Small intestine (tissue), 7 donors: ENCODE results near the gene ARHGAP18. TPM values are rescaled to one million over a fixed set of nuclear protein-coding genes. Genes with fewer than 3 reads are reported as not detected.

Experiments used
- DNase-seq, 2 donors: peaks; one replicate each; pipeline versions ENCODE4 v3.0.0 to v3.0.0-alpha.2; 2013
- FAIRE-seq: peaks from 2 replicates; lab custom pipeline; 2012; peaks lifted over from hg19 to GRCh38; lab: Jason Lieb, UNC
- H3K27ac ChIP-seq, 3 donors: one replicate each; pipeline ENCODE4 v1.5.1; 2013; ENCODE audit warnings: low read length in 2 of 3, mild to moderate bottlenecking in 2 of 3, control low read depth in 1 of 3, inconsistent platforms in 1 of 3, low read depth in 1 of 3, moderate library complexity in 1 of 3
- H3K27me3 ChIP-seq, 3 donors: one replicate each; pipeline ENCODE4 v1.6.1; 2013; ENCODE audit warnings: low read length in 3 of 3, inconsistent platforms in 1 of 3; ENCODE audit not compliant: control insufficient read depth in 3 of 3, insufficient read depth in 3 of 3
- H3K36me3 ChIP-seq, 3 donors: one replicate each; pipeline ENCODE4 v1.6.1; 2013; ENCODE audit warnings: low read length in 3 of 3, inconsistent platforms in 1 of 3, low read depth in 1 of 3, mild to moderate bottlenecking in 1 of 3, moderate library complexity in 1 of 3; ENCODE audit not compliant: control insufficient read depth in 3 of 3, insufficient read depth in 2 of 3
- H3K4me1 ChIP-seq, 3 donors: one replicate each; pipeline ENCODE4 v1.6.1; 2013; ENCODE audit warnings: low read length in 2 of 3, inconsistent platforms in 1 of 3, low read depth in 1 of 3, mild to moderate bottlenecking in 1 of 3, moderate library complexity in 1 of 3; ENCODE audit not compliant: control insufficient read depth in 3 of 3, insufficient read depth in 2 of 3
- H3K4me3 ChIP-seq, 3 donors: one replicate each; pipeline ENCODE4 v1.5.1; 2013; ENCODE audit warnings: low read length in 3 of 3, control low read depth in 1 of 3, inconsistent platforms in 1 of 3, low read depth in 1 of 3, mild to moderate bottlenecking in 1 of 3, moderate library complexity in 1 of 3
- H3K9me3 ChIP-seq, 2 donors: one replicate each; pipeline ENCODE4 v1.6.1; 2013; ENCODE audit warnings: low read depth in 1 of 2, low read length in 1 of 2; ENCODE audit not compliant: control insufficient read depth in 2 of 2, insufficient read depth in 1 of 2
- WGBS, 3 donors: extraction: QIAGEN DNeasy Blood & Tissue Kit; methylation state at CpG; one replicate each; pipeline ENCODE4 v1.1.7; 2013; 5-methylcytosine and 5-hydroxymethylcytosine counted together
- polyA plus RNA-seq, 4 donors: library from polyadenylated mRNA; stranded (reverse) in 3 of 4; unstranded in 1 of 4; fragments of 200-250 nt in 3 of 4; fragments of 120-200 nt in 1 of 4; gene quantifications; one replicate each; pipeline versions ENCODE4 v1.2.1 to v1.2.3, GENCODE V29; 2013
- donor health status: healthy with polysubstance abuse.
- donor health status: control.
- donor health status: control.
- donor health status: Bipolar disorder and iron deficiency.
- donor health status: healthy.

The ARHGAP18 gene
- polyA plus RNA-seq, 4 donors: 15.1 to 46.7 (median 29.3) TPM

DNA sequence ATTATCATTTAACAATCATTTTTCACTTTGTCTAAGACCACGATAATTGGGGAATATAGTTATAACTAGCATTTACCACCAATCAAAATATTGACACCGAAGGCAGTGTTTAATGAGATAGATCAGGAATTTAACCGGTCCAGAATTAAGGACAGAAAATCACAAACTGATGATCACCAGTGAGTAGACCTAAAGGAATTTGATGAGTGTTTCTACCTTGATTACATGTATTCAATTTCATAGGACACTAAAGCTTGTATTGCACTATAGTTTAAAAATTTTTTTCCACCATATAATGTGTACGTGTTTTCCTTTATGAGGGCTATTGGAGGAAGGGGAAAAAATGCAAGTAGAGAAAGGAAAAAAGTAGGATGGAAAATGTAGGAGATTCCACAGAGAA, 22.6 kb upstream of the ARHGAP18 start:
- H3K9me3 ChIP-seq: no peaks in the 10 kb centered on the region
- 92 to 97% (median 95%) methylated on average over 4 of the region's 4 CpGs for WGBS, 3 donors
- no peak for DNase-seq
- no peak for FAIRE-seq
- no peak overlapping the region for H3K27ac ChIP-seq
- no peaks in the 10 kb centered on the region for H3K4me1 ChIP-seq
- H3K27me3 ChIP-seq: no peaks in the 10 kb centered on the region
- H3K36me3 ChIP-seq: no peaks in the 10 kb centered on the region
- H3K4me3 ChIP-seq: no peak overlapping the region

GRCh38 chr6:129732034-129732433, 22.1 kb upstream of the ARHGAP18 start:
- WGBS, 3 donors: 55 to 65% (median 61%) methylated on average over 2 of the region's 2 CpGs
- DNase-seq (no peak), FAIRE-seq (no peak)
- Histone ChIP-seq H3K9me3 (no peaks in the 10 kb centered on the region), H3K4me3 (no peak overlapping the region), H3K4me1 (no peaks in the 10 kb centered on the region), H3K27ac (no peak overlapping the region), H3K27me3 (no peaks in the 10 kb centered on the region), H3K36me3 (no peaks in the 10 kb centered on the region)

DNA sequence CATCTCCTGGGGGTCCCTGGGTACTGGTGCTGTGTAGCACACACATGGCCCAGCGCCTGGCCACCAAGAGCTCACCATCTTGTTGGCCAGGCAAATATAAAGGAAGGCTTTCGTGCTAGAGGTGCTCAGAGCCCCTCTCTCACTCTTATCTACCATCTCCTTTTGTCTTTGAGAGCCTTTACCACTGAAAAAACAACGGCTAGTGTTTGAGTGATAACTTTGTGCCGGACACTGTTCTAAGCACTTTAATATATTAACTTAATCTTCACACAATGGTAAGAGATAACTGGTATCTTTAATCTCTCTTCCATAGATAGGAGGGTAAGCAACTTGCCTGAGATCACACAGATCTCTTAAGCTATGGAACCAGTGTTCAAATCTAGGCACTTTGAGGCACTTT, 21.5 kb upstream of the ARHGAP18 start:
- H3K4me1 ChIP-seq: no peaks in the 10 kb centered on the region
- FAIRE-seq (no peak), DNase-seq (no peak)
- 68 to 86% (median 77%) methylated on average over 4 of the region's 4 CpGs for WGBS, 3 donors
- H3K27me3 ChIP-seq: no peaks in the 10 kb centered on the region
- no peaks in the 10 kb centered on the region for H3K36me3 ChIP-seq
- H3K9me3 ChIP-seq: no peaks in the 10 kb centered on the region
- no peak overlapping the region for H3K27ac ChIP-seq
- H3K4me3 ChIP-seq: no peak overlapping the region

DNA sequence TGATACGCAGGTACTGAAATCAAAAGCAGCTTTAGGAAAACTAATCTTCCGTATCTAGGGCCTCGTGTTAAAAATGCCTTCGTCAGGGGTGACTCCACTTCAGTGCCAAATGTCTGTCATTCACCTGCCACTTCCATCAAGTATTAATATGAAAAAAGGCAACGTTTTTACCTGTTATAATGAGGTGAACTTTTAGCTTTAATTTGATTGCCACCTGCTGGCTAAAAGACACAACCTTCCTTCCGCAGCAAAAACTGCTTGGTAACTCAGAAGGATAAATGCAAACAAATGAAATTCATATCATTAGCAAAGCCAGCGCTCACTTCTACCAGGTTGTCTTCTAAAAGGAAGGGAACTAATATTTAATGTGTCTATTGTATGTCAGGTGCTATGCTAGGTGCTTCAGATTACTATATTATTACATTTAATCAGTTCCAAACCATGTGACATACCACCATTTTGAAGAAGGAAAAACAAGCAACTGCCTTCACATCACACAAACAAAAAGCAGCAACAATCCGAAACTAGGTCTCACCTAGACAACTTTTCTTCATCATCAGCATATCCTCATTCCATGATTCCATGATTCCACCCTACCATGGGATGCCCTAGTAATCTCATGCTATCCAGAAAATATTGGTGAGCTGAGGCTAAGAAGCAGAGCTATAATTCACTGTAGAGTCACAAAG, 20.6 kb upstream of the ARHGAP18 start:
- DNase-seq (peak; percentile 61 to 62), FAIRE-seq (peak; percentile 47)
- H3K27ac ChIP-seq: no peak overlapping the region
- H3K36me3 ChIP-seq: no peaks in the 10 kb centered on the region
- H3K4me1 ChIP-seq: no peaks in the 10 kb centered on the region
- 25 to 40% (median 29%) methylated on average over 8 of the region's 8 CpGs for WGBS, 3 donors
- H3K4me3 ChIP-seq: no peak overlapping the region
- H3K9me3 ChIP-seq: no peaks in the 10 kb centered on the region
- H3K27me3 ChIP-seq: no peaks in the 10 kb centered on the region

GRCh38 chr6:129726650-129727049, 16.7 kb upstream of the ARHGAP18 start:
- H3K4me3 ChIP-seq: no peak overlapping the region
- no peak for FAIRE-seq

GRCh38 chr6:129725341-129725740, 15.4 kb upstream of the ARHGAP18 start:
- H3K27ac ChIP-seq: no peak overlapping the region
- H3K4me3 ChIP-seq: no peak overlapping the region
- no peak for FAIRE-seq
- no peaks in the 10 kb centered on the region for H3K27me3 ChIP-seq
- 89 to 94% (median 93%) methylated on average over 4 of the region's 4 CpGs for WGBS, 3 donors
- no peaks in the 10 kb centered on the region for H3K36me3 ChIP-seq
- no peaks in the 10 kb centered on the region for H3K4me1 ChIP-seq
- no peaks in the 10 kb centered on the region for H3K9me3 ChIP-seq
- DNase-seq: no peak

More at GRCh38 chr6:129726650-129727049, 16.7 kb upstream of the ARHGAP18 start:
- H3K9me3 ChIP-seq: no peaks in the 10 kb centered on the region
- no peaks in the 10 kb centered on the region for H3K36me3 ChIP-seq
- H3K27me3 ChIP-seq: no peaks in the 10 kb centered on the region
- no peak overlapping the region for H3K27ac ChIP-seq
- DNase-seq: no peak
- no peaks in the 10 kb centered on the region for H3K4me1 ChIP-seq

DNA sequence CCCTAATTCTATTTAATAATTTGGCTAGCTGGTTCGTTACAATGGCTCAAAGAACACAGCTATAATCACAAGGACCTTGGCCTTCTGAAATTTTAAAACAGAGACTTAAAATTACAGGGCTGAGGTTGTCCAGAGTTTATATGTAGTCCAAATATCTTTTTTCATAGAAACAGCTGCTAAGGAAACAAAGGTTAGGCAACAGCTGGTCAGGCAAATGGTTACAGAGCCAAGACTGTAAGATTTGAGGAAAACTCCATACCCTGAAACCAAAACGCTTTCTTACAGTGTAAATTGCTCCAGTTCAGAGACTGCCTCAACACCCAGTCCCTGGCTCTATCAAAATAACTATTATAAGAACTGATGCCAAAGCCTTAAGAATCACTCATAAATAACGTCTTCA, 9.7 kb upstream of the ARHGAP18 start:
- H3K4me1 ChIP-seq: no peaks in the 10 kb centered on the region
- no peaks in the 10 kb centered on the region for H3K36me3 ChIP-seq
- no peak overlapping the region for H3K27ac ChIP-seq
- DNase-seq (no peak), FAIRE-seq (no peak)
- no peaks in the 10 kb centered on the region for H3K9me3 ChIP-seq
- WGBS, 3 donors: 48 to 71% (median 67%) methylated on average over 3 of the region's 3 CpGs
- H3K4me3 ChIP-seq: no peak overlapping the region
- H3K27me3 ChIP-seq: no peaks in the 10 kb centered on the region

DNA sequence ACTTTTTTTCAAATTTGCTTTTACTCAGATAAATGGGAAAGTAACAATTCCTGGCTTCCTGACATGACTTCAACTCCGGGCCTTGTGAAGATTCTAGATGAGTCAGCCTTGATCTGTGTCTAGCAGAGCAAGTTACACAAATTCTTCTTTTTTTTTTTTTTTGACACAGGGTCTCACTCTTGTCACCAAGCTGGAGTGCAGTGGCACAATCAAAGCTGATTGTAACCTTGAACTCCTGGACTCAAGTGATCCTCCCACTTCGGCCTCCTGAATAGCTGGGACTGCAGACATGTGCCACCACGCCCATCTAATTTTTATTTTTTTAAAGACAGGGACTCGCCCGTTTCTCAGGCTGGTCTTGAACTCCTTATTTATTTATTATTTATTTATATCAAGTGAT, 7.3 kb upstream of the ARHGAP18 start:
- no peak for FAIRE-seq

GRCh38 chr6:129713806-129714333, 3.9 kb upstream of the ARHGAP18 start:
- DNase-seq: no peak
- no peak for FAIRE-seq
- H3K27ac ChIP-seq: no peak overlapping the region
- 72 to 93% (median 85%) methylated on average over 4 of the region's 4 CpGs for WGBS, 3 donors
- no peaks in the 10 kb centered on the region for H3K9me3 ChIP-seq
- H3K4me1 ChIP-seq: peaks cover 0 to 4% (median 3%) of the 10 kb centered on the region in 3 donors
- no peak overlapping the region for H3K4me3 ChIP-seq
- H3K36me3 ChIP-seq: no peaks in the 10 kb centered on the region
- H3K27me3 ChIP-seq: no peaks in the 10 kb centered on the region

More for the DNA sequence above, 7.3 kb upstream of the ARHGAP18 start:
- WGBS, 3 donors: 43 to 62% (median 51%) methylated on average over 5 of the region's 5 CpGs
- H3K27me3 ChIP-seq: no peaks in the 10 kb centered on the region
- no peaks in the 10 kb centered on the region for H3K4me1 ChIP-seq
- H3K27ac ChIP-seq: no peak overlapping the region
- no peaks in the 10 kb centered on the region for H3K9me3 ChIP-seq
- no peak overlapping the region for H3K4me3 ChIP-seq
- DNase-seq: peak; percentile 22 to 33
- no peaks in the 10 kb centered on the region for H3K36me3 ChIP-seq
